HG03159 (cell line): ENCODE data around the gene ATP8B3.
"Not testable (repeated sequence)": the region's sequence is repeated elsewhere in the genome, so short reads cannot be mapped to it uniquely, and the experiment has no call there.

ENCODE experiments used
- ATAC-seq: cut with Tn5 transposase; IDR thresholded peaks from one replicate; pipeline ENCODE4 v1.9.1; 2021; ENCODE audit warnings: mild to moderate bottlenecking, moderate library complexity; ENCODE audit not compliant: unreplicated experiment

ATP8B3 gene

DNA sequence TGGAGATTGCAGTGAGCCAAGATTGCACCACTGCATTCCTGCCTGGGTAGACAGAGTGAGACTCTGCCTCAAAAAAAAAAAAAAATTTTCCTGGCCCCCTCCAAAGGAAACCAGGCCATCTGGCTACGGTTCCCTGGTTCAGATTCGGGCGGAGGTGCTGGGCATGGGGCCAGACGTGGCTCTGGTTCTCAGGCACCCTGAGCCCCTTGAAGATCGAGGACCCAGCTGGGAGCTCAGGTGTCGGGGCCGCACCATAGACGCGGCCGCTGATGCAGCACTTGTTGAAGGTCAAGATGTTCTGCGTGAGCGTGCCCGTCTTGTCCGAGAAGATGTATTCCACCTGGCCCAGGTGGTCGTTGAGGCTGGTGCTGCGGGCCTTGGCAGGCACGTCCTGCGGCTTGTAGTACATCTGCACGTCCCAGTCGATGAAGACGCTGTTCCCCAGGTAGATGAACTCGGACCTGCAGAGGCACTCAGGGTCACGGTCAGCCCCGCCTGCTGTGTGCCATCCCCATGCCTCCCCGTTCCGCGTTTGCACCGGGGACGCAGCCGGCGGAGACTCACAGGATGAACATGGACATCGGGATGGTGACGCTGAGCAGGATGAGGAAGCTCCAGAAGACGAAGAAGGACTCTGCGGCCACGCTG lies 12.3 kb downstream of the ATP8B3 start:
- ATAC-seq = no peak

DNA sequence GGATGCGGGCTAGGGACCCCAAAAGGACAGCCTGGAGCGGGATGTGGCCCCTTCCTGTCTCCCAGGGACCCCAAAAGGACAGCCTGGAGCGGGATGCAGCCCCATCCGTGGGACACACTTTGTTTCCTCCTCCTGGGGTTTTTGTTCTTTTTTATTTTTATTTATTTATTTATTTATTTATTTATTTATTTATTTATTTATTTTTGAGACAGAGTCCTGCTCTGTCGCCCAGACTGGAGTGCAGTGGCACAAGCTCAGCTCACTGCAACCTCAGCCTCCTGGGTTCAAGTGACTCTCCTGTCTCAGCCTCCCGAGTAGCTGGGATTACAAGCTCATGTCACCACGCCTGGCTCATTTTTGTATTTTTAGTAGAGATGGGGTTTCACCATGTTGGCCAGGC lies 14.8 kb downstream of the ATP8B3 start:
- not testable (repeated sequence) for ATAC-seq

GRCh38 chr19:1796395-1797142 lies 15.5 kb downstream of the ATP8B3 start:
- no peak for ATAC-seq

- no peak for ATAC-seq
Measured at GRCh38 chr19:1794424-1795172, 17.5 kb downstream of the ATP8B3 start.

- ATAC-seq = no peak
Measured at GRCh38 chr19:1791879-1792278, 20.2 kb downstream of the ATP8B3 start.

DNA sequence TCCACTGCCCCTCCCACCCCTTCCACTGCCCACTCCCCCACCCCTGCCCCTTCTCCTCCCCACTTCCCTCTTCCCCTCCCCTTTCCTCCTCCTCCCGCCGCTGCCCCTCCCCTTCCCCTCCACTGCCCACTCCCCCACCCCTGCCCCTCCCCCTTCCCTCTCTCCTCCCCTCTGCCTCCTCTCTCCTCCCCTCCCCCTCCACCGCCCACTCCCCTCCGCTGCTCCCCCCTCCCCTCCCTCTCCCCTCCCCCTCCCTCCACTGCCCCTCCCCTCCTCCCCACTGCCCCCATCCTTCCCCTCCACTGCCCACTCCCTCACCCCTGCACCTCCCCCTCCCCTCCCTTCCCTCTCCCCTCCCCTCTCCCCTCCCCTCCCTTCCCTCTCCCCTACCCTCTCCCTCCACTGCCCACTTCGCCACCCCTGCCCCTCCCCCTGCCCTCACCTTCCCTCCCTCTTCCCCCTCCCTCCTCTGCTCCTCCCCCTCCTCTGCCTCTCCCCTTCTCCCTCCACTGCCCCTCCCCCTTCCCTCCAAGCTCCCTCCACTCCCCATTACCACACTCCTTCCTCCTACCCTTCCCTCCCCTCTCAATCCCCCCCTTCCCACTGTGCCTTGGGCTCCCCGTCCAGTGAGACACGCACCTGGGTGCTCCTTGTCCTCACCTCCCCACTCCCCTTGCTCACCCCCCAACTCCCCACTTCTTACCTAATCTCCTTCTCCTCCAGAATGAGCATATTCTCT lies 21.9 kb downstream of the ATP8B3 start:
- no peak for ATAC-seq

DNA sequence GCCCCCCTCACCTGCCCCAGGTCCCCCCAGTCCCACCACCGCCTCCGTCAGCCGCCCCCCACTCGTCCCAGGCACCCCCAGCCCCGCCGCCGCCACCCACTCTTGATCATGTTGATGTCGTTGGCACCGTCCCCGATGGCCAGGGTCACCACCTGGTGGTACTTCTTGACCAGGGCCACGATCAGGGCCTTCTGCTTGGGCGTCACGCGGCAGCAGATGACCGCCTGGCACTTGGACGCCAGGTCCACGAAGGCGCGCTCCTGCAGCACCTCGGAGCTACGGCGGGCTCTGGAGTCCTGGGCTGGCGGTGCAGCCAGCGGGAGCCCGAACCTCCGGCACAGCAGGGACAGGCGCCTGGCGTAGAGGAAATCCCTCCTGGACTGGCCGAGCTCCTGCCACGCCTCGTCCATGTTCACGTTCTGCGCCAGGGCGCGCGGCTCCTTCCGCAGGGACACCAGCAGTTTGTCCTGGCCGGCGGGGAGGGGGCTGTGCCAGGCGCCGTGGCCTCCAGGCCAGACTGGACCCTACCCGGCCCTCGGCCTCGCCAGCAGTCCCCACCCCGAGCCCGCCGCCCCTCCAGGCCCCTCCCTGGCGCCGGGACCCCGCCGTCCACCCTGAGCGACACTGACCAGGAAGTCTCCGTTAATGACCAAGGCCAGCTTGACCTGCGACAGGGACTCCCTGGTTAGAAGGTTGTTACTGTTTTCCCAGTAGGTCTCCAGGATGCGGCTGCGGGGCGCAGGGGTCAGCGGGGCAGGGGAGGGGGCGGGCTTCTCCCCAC lies 22.6 kb downstream of the ATP8B3 start:
- no peak for ATAC-seq

DNA sequence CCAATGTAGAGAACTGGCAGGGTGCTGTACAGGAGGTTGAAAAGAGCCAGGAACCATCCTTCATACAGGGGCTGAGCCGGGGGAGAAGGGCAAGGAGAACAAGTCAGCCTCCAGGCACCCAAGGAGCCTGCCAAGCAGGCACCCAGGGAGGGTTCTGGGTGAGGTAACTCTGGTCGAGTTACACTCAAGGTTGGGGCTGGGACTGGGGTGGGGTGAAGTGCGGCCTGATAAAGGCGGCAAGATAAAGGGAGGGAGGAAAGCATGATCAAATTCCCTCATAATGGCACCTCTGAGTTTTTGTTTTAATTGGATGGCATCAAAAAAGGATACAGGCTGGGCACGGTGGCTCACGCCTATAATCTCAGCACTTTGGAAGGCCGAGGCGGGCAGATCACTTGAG lies 25.0 kb downstream of the ATP8B3 start:
- no peak for ATAC-seq

- no peak for ATAC-seq
Measured at GRCh38 chr19:1786668-1787067, 25.4 kb downstream of the ATP8B3 start.

DNA sequence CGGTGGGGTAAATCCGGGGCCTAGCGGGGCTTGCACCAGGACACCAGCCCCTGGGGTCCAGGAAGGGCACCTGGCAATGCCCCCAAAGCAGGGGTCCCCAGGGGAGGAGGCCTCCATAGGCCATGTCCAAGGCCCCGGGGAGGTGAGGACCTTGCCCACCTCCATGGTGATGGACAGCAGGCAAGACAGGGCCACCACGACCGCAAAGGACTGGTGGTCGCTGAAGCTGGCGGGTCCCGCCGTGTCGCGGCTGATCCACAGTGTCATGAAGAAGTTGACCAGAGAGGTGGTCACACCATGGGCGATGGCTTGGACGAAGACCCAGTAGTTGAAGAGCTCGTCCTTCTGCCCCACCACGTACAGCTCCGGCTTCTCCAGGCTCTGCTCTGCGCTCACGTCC lies 26.8 kb downstream of the ATP8B3 start:
- no peak for ATAC-seq

- no peak for ATAC-seq
Measured at GRCh38 chr19:1783874-1784273, 28.2 kb downstream of the ATP8B3 start.

DNA sequence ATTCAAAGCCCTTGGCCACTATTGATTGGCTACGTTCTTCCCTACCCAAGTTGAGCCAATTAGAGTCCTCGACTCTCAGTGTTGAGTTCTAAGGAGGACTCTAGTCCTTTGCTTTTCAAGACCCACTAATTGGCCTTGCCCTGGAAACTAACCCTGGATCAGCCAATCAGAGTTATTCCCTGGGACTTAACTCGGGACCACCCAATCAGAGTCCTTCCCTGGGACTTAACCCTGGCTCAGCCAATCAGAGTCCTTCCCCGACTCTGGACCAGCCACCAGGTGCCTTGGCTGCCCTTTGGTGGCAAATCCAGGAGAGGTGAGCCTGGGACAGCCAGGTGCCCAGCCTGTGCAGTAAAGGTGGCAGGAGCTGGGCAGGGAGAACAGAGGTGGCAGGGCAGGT lies 28.7 kb downstream of the ATP8B3 start:
- no peak for ATAC-seq

- ATAC-seq = no peak
Measured at GRCh38 chr19:1782521-1782920, 29.6 kb downstream of the ATP8B3 start.

- ATAC-seq = no peak
Measured at GRCh38 chr19:1780272-1780958, 31.7 kb downstream of the ATP8B3 start.

DNA sequence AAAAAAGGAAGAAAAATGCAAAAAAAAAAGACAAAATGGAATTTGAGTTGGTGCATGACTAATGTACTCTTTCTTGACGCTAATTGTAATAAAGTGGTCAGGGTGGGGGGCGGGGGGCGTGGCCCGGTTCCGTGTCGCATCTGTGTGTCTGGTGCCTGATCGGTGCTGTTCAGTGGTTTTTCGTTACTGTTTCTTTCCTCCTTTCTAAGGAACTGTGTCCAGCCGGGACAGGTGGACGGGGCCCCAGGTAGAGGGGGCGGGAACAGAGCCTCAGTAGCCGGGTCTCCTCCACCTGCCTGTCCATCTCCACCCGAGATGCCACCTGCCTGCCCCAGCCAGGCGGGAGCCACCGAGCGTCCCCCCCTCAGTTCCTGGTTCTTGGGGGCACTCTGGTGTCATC lies 32.5 kb downstream of the ATP8B3 start:
- no peak for ATAC-seq

- ATAC-seq = no peak
Measured at GRCh38 chr19:1777149-1777548, 34.9 kb downstream of the ATP8B3 start.

- ATAC-seq = no peak
Measured at GRCh38 chr19:1776606-1777147, 35.4 kb downstream of the ATP8B3 start.

- ATAC-seq = no peak
Measured at GRCh38 chr19:1775951-1776605, 36.0 kb downstream of the ATP8B3 start.
